Heart right ventricle (tissue), 16 donors: ENCODE results near the gene PRKAR1B. TPM values are rescaled to one million over a fixed set of nuclear protein-coding genes. Genes with fewer than 3 reads are reported as not detected.
A peak's percentile ranks its signal among the peaks of the same experiment; 100 is the strongest.

ENCODE experiments used
- ATAC-seq, 8 donors: fragments of 200-7000 bp; cut with Tn5 transposase; one replicate each; pipeline ENCODE4 v1.9.1; 2020; ENCODE audit warnings: mild to moderate bottlenecking in 8 of 8, moderate library complexity in 8 of 8, moderate number of reproducible peaks in 1 of 8
- DNase-seq, 2 donors: peaks; one replicate each; pipeline ENCODE4 v3.0.0-alpha.2; 2020
- H3K27ac ChIP-seq, 10 donors: fragments of 200-600 bp; sonication (generic) in 2 of 10; one replicate each; pipeline versions ENCODE4 v1.5.0 to v1.8.0; 2020 to 2022; ENCODE audit warnings: mild to moderate bottlenecking in 3 of 10
- H3K27me3 ChIP-seq, 7 donors: fragments of 200-600 bp; one replicate each; pipeline ENCODE4 v1.8.0; 2021 to 2022; ENCODE audit warnings: mild to moderate bottlenecking in 2 of 7
- H3K36me3 ChIP-seq, 9 donors: fragments of 200-600 bp; sonication (generic) in 1 of 9; one replicate each; pipeline versions ENCODE4 v1.5.0 to v1.8.0; 2020 to 2022; ENCODE audit warnings: mild to moderate bottlenecking in 2 of 9
- H3K4me1 ChIP-seq, 9 donors: fragments of 200-600 bp; sonication (generic) in 1 of 9; one replicate each; pipeline versions ENCODE4 v1.5.0 to v1.8.0; 2020 to 2022; ENCODE audit warnings: mild to moderate bottlenecking in 4 of 9
- H3K4me3 ChIP-seq, 10 donors: fragments of 200-600 bp; sonication (generic) in 2 of 10; one replicate each; pipeline versions ENCODE4 v1.5.0 to v1.8.0; 2020 to 2022; ENCODE audit warnings: mild to moderate bottlenecking in 7 of 10, moderate library complexity in 2 of 10
- H3K9me3 ChIP-seq, 11 donors: fragments of 200-600 bp in 10 of 11; sonication (generic) in 2 of 11; one replicate each; pipeline versions ENCODE4 v1.5.0 to v1.8.0; 2013 to 2022; ENCODE audit warnings: mild to moderate bottlenecking in 2 of 11, control low read depth in 1 of 11, moderate library complexity in 1 of 11
- CTCF ChIP-seq, 9 donors: fragments of 200-600 bp; sonication (generic) in 2 of 9; IDR thresholded peaks; one replicate each; pipeline versions ENCODE4 v1.5.0 to v1.8.0; 2021 to 2022; ENCODE audit warnings: antibody characterized with exemption in 9 of 9, mild to moderate bottlenecking in 5 of 9, moderate library complexity in 1 of 9
- WGBS, 2 donors: extraction: QIAGEN DNeasy Blood & Tissue Kit; methylation state at CpG; one replicate each; pipeline ENCODE4 v1.1.7; 2013; ENCODE audit warnings: inconsistent platforms in 1 of 2; 5-methylcytosine and 5-hydroxymethylcytosine counted together
- intact Hi-C, 10 donors: fragments of 100-400 bp; cut with DNase I; formaldehyde crosslinking; loops; one replicate each; pipeline versions ENCODE4 v1.11.1 to v1.14.2; 2022
- long read RNA-seq, 3 donors: library from polyadenylated mRNA; unstranded; transcript quantifications; one replicate each; pipeline ENCODE4 v2.0.0, GENCODE V29; 2020 to 2021
- polyA plus RNA-seq, 2 donors: library from polyadenylated mRNA; stranded (reverse); fragments of 200-250 nt; gene quantifications; one replicate each; pipeline ENCODE4 v1.2.3, GENCODE V29; 2013
- total RNA-seq, 10 donors: library from RNA; stranded (reverse); fragmentation: NEBNext Ultra II Directional in 3 of 10; extraction: Animal tissue kit (Norgen Biotek cat#: 25700) in 3 of 10; gene quantifications; one replicate each; pipeline versions ENCODE4 v1.2.1 to v1.2.4, GENCODE V29; 2021 to 2023
- donor health status: Arrhythmogenic right ventricular cardiomyopathy.
- donor health status: ischemic (EF 13 %, LVEDD 7.1; RV severe dilation, severe dysfunction).
- donor health status: healthy with polysubstance abuse.
- donor health status: DM: no; HTN: yes; CAD: no.
- donor health status: DM: no; HTN: no; CAD: no.
- donor health status: ischemic (EF 25% LVEDD 6.9; RV normal size, moderate dysfunction).
- donor health status: ischemic (EF 25% LVEDD 5.7; RV mildly dilated, moderate dysfunction).
- donor health status: healthy.
- donor health status: DM: yes; HTN: yes; CAD: no.
- donor health status: Ischemic cardiomyopathy.
- donor health status: ischemic (EF 35%, LVEDD 5.7; RV mildly dilated, moderate dysfunction).
- donor health status: nonischemic (EF 11% LVEDD 7.7; RV severe dilation, severe dysfunction).
- donor health status: DM: yes; HTN: yes; CAD: no.
- donor health status: PGD.
- donor health status: ischemic (EF 29% LVEDD 5.4; RV normal size, mild dysfunction).
- donor health status: nonischemic (EF 23%, LVEDD 6.1; RV moderate dilation, normal function).

PRKAR1B gene
- total RNA-seq: 10 to 100 TPM; 14.5 to 24.5 (median 21.2) TPM
- polyA plus RNA-seq: 10 to 100 TPM in 1 of 2 donors, 1 to 10 TPM in 1; 5.0 to 15.7 TPM
- long read RNA-seq, donor 1, transcript PRKAR1B-201 (11 exons, 2,007 nt): major isoform, 11 of 46 reads
- long read RNA-seq, donor 1, transcript PRKAR1B-211 (11 exons, 2,533 nt): minor isoform, 6 of 46 reads
- long read RNA-seq, donor 1, partial matches to known transcripts: 6 of 46 reads
- long read RNA-seq, donor 1, other reads (novel, unspliced or antisense): 23 of 46 reads
- long read RNA-seq, donor 2, transcript PRKAR1B-211 (11 exons, 2,533 nt): major isoform, 6 of 35 reads
- long read RNA-seq, donor 2, transcript PRKAR1B-201 (11 exons, 2,007 nt): major isoform, 6 of 35 reads
- long read RNA-seq, donor 2, partial matches to known transcripts: 5 of 35 reads
- long read RNA-seq, donor 2, other reads (novel, unspliced or antisense): 16 of 35 reads
- long read RNA-seq, donor 3, transcript PRKAR1B-201 (11 exons, 2,007 nt): major isoform, 8 of 30 reads
- long read RNA-seq, donor 3, transcript PRKAR1B-211 (11 exons, 2,533 nt): minor isoform, 7 of 30 reads
- long read RNA-seq, donor 3, partial matches to known transcripts: 6 of 30 reads
- long read RNA-seq, donor 3, other reads (novel, unspliced or antisense): 9 of 30 reads

DNA sequence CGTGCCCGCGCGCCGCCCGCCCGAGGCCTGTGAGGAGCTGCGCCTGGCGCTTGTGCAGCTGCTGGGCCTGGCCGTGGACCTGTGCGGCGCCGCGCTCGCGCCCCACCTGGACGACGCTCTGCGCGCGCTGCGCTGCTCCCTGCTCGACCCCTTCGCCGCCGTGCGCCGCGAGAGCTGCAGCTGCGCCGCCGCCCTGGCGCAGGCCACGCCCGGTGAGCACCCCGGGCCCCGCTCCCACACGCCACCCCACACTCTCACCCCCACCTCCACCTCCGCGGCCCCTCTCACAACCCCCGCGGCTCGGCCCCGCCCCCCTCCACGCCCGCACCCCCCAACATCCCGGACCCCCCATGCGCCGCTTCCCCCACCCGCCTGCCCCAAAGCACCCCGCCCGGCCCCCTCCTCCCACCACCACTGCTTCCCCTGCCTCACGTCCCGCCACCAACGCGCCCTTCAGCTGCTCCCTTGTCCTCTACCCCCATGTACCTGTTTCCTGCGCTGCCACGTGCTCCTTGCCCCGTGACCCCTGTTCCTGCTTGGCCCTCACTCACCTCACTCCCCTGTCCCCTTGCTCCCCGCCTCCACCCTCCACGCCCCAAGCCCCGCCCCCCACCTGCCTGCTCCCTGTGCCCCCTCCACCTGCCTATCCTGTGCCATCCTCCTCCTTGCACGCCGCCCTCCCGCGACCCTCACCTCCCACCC lies at the start of gene PRKAR1B:
PRKAR1B (minus strand) TSS at position 178 of the 702 bp plus-strand sequence. CDS start 15,776 bp downstream, outside the sequence.
- ATAC-seq (no peak), DNase-seq (no peak)
- Histone ChIP-seq H3K9me3 (no peaks in the 10 kb centered on the region), H3K36me3 (peaks cover 0 to 32% (median 0%) of the 10 kb centered on the region in 9 donors), H3K4me1 (peaks cover 9 to 46% (median 32%) of the 10 kb centered on the region in 9 donors), H3K4me3 (peak within 1 kb of the TSS; percentile 50 to 96 (median 66)), H3K27me3 (no peaks in the 10 kb centered on the region), H3K27ac (peak within 1 kb of the TSS in 9 of 10 donors; percentile 73 to 86 (median 78))
- intact Hi-C loops: loop anchor here in 3 of 10 donors (5.0 to 10.0 kb wide), 3 partner anchors 60 to 212 kb away; partner anchors contain the start of gene PDGFA (in 2 of the 3)
- 1% methylated on average over 44 to 65 of the region's 66 CpGs for WGBS, 2 donors
- TF ChIP-seq CTCF (IDR thresholded peaks at IDR 0.05): no peak

- no peak for TF ChIP-seq CTCF (IDR thresholded peaks at IDR 0.05)
- peaks cover 0 to 92% (median 19%) of the 10 kb centered on the region in 9 donors for H3K36me3 ChIP-seq
- H3K4me1 ChIP-seq: peaks cover 7 to 34% (median 21%) of the 10 kb centered on the region in 9 donors
- H3K27ac ChIP-seq: no peak overlapping the region
- no peak overlapping the region for H3K4me3 ChIP-seq
- ATAC-seq (no peak), DNase-seq (no peak)
- H3K27me3 ChIP-seq: no peaks in the 10 kb centered on the region
- H3K9me3 ChIP-seq: no peaks in the 10 kb centered on the region
- WGBS, 2 donors: 95% methylated on average over 10 of the region's 10 CpGs
- intact Hi-C loops: loop anchor here in 1 of 10 donors (10.0 kb wide), 1 partner anchor 132 kb away; no protein-coding TSS in a partner anchor
Measured at GRCh38 chr7:776381-776780, 49.3 kb upstream of the PRKAR1B start.

DNA sequence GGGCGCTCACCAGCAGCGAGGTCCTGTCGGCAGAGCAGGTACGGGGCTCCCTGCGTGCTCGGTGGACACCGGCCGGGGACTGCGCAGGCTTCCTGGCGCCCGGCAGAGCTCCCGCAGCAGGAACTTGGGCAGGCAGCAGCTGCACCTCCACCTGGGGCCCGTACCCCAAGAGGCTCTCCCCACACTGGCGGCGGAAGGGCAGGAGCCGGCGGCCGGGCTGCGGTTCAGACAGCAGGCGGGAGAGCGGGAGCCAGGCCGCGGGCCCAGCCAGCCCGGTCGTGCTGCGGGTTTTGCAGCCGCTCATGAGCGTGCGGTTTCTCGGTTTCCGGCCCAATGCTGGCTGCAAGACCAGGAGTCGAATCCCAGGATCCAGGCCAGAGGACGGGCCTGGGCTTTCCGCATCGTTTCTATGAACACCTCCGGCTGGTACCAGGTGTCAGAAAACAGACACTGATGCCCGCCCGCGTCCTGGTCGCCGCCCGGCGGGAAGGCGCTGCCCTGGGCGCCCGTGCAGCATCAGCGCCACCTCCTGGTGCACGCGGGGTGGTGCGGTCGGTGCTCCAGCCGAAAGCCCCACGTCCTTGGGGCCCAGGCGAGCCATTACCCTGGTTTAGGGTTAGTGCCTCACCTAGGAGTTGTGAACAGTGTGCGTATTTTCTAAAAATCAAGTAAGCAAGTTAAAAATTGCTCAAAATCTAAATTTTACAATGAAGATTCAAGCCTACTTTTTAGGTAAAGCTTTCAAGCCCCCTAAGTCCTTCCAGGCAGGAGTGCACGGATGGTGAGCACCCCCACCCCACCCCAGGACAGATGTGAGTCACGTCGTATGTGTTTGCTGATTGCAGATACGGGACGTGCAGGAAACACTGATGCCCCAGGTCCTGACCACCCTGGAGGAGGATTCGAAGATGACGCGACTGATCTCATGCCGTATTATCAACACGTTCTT lies 47.4 kb upstream of the PRKAR1B start:
- no peak overlapping the region for H3K4me3 ChIP-seq
- H3K27ac ChIP-seq: no peak overlapping the region
- no peaks in the 10 kb centered on the region for H3K27me3 ChIP-seq
- WGBS, 2 donors: 66 to 72% methylated on average over 61 to 65 of the region's 65 CpGs
- ATAC-seq: peak in 7 of 8 donors; percentile 15 to 55 (median 24)
- H3K9me3 ChIP-seq: no peaks in the 10 kb centered on the region
- H3K36me3 ChIP-seq: peaks cover 0 to 73% (median 19%) of the 10 kb centered on the region in 9 donors
- peaks cover 16 to 37% (median 21%) of the 10 kb centered on the region in 9 donors for H3K4me1 ChIP-seq
- peak; percentile 79 to 97 (median 93) for TF ChIP-seq CTCF (IDR thresholded peaks at IDR 0.05)
- DNase-seq: peak in 1 of 2 donors; percentile 66
- intact Hi-C loops: loop anchor here (1.0 to 10.0 kb wide), 10 partner anchors 42 to 454 kb away; no protein-coding TSS in a partner anchor
